Motor neuron (in vitro differentiated cells): Measurements from ENCODE around the gene CCDC88C. TPM values are rescaled to one million over a fixed set of nuclear protein-coding genes. Genes with fewer than 3 reads are reported as not detected.
A peak's percentile ranks its signal among the peaks of the same experiment; 100 is the strongest.
"Not testable (repeated sequence)": the region's sequence is repeated elsewhere in the genome, so short reads cannot be mapped to it uniquely, and the experiment has no call there.

Source experiments
- ATAC-seq, 8 experiments: fragments of 200-7000 bp; cut with Tn5 transposase; replicated peaks in 6 of 8; 2 replicates each; pipeline ENCODE4 v1.8.0; 2021; ENCODE audit warnings: mild to moderate bottlenecking in 8 of 8, moderate library complexity in 8 of 8
- H3K27ac ChIP-seq, 2 donors: fragments of 250-450 bp; sonication (Bioruptor Pico); 2 replicates each; pipeline ENCODE4 v1.9.0; 2021; ENCODE audit warnings: antibody characterized with exemption in 2 of 2, mild to moderate bottlenecking in 2 of 2, moderate library complexity in 1 of 2
- H3K4me1 ChIP-seq, 2 donors: fragments of 250-450 bp; sonication (Bioruptor Pico); replicated peaks in 1 of 2; 2 replicates each; pipeline ENCODE4 v1.6.1; 2021; ENCODE audit warnings: antibody characterized with exemption in 2 of 2, mild to moderate bottlenecking in 2 of 2, moderate library complexity in 1 of 2
- H3K4me3 ChIP-seq, 5 donors: fragments of 250-450 bp; sonication (Bioruptor Pico); 2 replicates each; pipeline ENCODE4 v1.9.0; 2021; ENCODE audit warnings: antibody characterized with exemption in 5 of 5, mild to moderate bottlenecking in 5 of 5, moderate library complexity in 4 of 5
- WGBS, 10 experiments: fragments of 450-650 bp; shearing (Covaris generic); methylation state at CpG; one replicate each; pipeline ENCODE4 v1.0.0; 2022; 5-methylcytosine and 5-hydroxymethylcytosine counted together
- in situ Hi-C, 9 experiments: fragments of 400-800 bp; cut with MboI; loops; one replicate each; pipeline ENCODE4 v1.15.0; 2021; ENCODE audit warnings: low sequenced_read_pairs in 9 of 9, low pct_unique_long_range_greater_than_20kb in 2 of 9; ENCODE audit not compliant: unreplicated experiment in 9 of 9
- total RNA-seq, 8 experiments: library from RNA; unstranded; fragments of 300-600 nt; gene quantifications; 2 replicates each; pipeline versions ENCODE4 v1.2.3 to v1.2.4, GENCODE V29; 2022

CCDC88C gene
- total RNA-seq, 8 experiments from 2014 or later, result 2.6 to 25.2 (median 10.5) TPM

DNA sequence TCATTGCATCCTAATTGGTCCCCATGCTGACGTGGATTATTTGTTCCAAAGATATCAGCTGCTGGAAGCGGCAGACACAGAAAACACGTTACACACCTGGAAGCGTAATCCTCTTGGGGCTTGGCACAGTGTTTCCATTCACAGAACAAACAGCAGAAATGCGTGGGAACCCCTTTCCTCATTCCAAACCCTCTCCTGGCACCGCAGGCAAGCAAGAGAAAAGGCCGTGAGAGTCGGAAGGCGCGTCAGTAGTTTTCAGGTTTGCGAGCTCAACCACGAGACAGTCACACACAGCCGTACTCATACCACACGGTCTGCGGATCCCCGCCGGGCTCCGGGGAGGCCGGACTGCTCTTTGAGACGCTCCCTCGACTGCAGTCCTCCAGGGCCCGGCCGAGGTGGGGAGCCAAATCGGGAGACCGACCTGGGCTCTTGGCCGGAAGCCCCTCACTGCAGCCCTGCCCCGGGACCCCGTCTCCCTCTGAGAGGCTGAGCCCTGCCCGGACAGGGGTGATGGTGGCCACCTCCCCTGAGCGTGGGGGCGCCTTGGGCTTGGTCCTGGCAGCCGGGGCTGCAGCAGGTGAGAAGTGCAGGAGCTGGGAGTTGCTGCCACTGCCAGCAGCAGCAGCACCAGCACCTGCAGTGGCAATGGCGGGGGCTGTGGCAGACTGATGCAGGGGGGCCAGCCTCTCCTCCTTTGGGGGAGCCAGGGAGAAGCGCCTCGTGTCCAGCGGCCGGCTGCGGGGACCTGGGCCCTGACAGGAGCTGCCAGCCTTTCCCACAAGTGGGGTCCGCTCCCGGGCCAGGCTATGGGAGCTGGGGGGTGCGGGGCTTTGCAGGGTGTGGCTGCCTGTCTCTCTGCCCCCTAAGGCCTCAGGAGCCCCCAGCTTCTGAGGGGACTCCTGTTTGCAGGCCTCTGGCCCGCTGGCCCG is 145.0 kb downstream of the CCDC88C start:
- 73 to 92% (median 86%) methylated on average over 1 to 9 of the region's 43 CpGs; no CpG with 5 or more reads in 4 of the 10 experiments for WGBS, 10 experiments
- Histone ChIP-seq H3K4me1 (no peaks in the 10 kb centered on the region), H3K4me3 (no peak overlapping the region), H3K27ac (no peak overlapping the region)
- in situ Hi-C loops, result no loop called here
- ATAC-seq, result no peak

DNA sequence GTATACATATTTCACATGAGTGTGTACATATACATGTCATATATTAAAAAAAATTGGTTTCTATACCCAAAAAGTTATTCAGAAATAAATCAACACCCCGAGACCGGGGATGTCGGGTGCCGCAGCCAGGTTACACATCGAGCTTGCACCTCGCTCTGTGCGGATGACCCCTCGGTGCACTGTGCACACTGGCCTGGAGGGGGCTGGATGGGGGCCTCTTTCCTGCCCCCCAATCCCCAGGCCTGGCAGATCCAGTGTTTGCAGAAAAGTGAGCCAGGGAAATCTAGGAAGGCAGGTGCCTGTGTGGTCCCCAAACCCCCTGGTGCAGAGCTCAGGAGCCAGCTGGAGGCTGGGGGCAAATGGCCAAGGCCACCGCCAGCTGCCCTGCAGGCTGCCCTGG is 146.0 kb downstream of the CCDC88C start:
- Histone ChIP-seq H3K4me3 (no peak overlapping the region), H3K27ac (no peak overlapping the region), H3K4me1 (no peaks in the 10 kb centered on the region)
- 90 to 100% (median 93%) methylated on average over 2 to 8 of the region's 9 CpGs; no CpG with 5 or more reads in 6 of the 10 experiments for WGBS, 10 experiments
- ATAC-seq, result no peak
- in situ Hi-C loops, result no loop called here

GRCh38 chr14:91270619-91271018 is 147.0 kb downstream of the CCDC88C start:
- no peak overlapping the region for H3K27ac ChIP-seq
- H3K4me1 ChIP-seq, result no peaks in the 10 kb centered on the region
- WGBS, 10 experiments, result 83 to 100% (median 100%) methylated on average over 1 to 2 of the region's 8 CpGs; no CpG with 5 or more reads in 7 of the 10 experiments
- no peak overlapping the region for H3K4me3 ChIP-seq
- in situ Hi-C loops, result no loop called here
- ATAC-seq, result no peak

DNA sequence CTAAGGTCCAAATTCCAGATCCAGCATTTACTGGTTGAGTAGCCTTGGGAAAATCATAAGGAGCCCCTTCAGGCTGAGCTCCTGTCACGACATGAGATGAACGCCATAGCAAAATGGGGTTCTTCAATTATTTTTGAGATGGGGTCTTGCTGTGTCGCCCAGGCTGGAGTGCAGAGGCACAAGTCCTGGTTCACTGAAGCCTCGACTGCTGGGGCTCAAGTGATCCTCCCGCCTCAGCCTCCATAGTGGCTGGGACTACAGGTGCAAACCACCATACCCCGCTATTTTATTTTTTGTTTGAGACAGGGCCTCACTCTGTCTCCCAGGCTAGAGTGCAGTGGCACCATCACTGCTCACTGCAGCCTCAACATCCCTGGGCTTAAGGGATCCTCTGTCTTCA is 147.4 kb downstream of the CCDC88C start:
- H3K4me3 ChIP-seq, result no peak overlapping the region
- no peaks in the 10 kb centered on the region for H3K4me1 ChIP-seq
- in situ Hi-C loops, result no loop called here
- 82 to 100% (median 91%) methylated on average over 2 to 5 of the region's 6 CpGs; no CpG with 5 or more reads in 5 of the 10 experiments for WGBS, 10 experiments
- no peak for ATAC-seq
- H3K27ac ChIP-seq, result no peak overlapping the region

GRCh38 chr14:91269076-91269991 is 148.3 kb downstream of the CCDC88C start:
- peak in 3 of 8 experiments; percentile 92 to 93 (median 93) for ATAC-seq
- 15 to 100% (median 72%) methylated on average over 1 to 8 of the region's 24 CpGs for WGBS, 10 experiments
- Histone ChIP-seq H3K4me3 (no peak overlapping the region), H3K4me1 (peaks cover 0 to 3% of the 10 kb centered on the region in 2 donors), H3K27ac (no peak overlapping the region)
- in situ Hi-C loops, result no loop called here

GRCh38 chr14:91267965-91268437 is 149.6 kb downstream of the CCDC88C start:
- in situ Hi-C loops, result no loop called here

DNA sequence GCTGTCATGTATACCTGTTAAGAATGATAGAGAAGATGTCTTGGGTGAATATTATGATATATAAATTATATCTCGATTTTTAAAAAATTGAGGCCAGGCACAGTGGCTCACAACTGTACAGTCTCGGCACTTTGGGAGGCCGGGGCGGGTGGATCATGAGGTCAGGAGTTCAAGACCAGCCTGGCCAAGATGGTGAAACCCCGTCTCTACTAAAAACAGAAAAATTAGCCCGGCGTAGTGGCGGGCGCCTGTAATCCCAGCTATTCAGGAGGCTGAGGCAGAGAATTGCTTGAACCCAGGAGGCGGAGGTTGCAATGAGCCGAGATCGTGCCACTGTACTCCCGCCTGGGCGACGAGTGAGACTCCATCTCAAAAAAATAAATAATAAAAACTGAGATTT is 151.3 kb downstream of the CCDC88C start:
- H3K4me3 ChIP-seq, H3K4me1 ChIP-seq, in situ Hi-C loops, H3K27ac ChIP-seq, ATAC-seq: not testable (repeated sequence)
- 87 to 100% (median 93%) methylated on average over 1 to 14 of the region's 15 CpGs for WGBS, 10 experiments

More at GRCh38 chr14:91267965-91268437, 149.6 kb downstream of the CCDC88C start:
- 86 to 100% (median 93%) methylated on average over 1 to 7 of the region's 7 CpGs for WGBS, 10 experiments
- no peak for ATAC-seq
- Histone ChIP-seq H3K4me3 (no peak overlapping the region), H3K27ac (no peak overlapping the region), H3K4me1 (peaks cover 0 to 5% of the 10 kb centered on the region in 2 donors)

GRCh38 chr14:91265404-91265803 is 152.2 kb downstream of the CCDC88C start:
- H3K4me3 ChIP-seq, result no peak overlapping the region
- 57 to 97% (median 80%) methylated on average over 1 to 6 of the region's 7 CpGs; no CpG with 5 or more reads in 3 of the 10 experiments for WGBS, 10 experiments
- in situ Hi-C loops, result no loop called here
- H3K27ac ChIP-seq, result no peak overlapping the region
- no peak for ATAC-seq
- H3K4me1 ChIP-seq, result peaks cover 0 to 5% of the 10 kb centered on the region in 2 donors

- in situ Hi-C loops, result no loop called here
- 0 to 100% (median 11%) methylated on average over 1 to 25 of the region's 69 CpGs; no CpG with 5 or more reads in 3 of the 10 experiments for WGBS, 10 experiments
- Histone ChIP-seq H3K4me3 (peak overlapping the region; percentile 13 to 23 (median 17)), H3K4me1 (peaks cover 0 to 5% of the 10 kb centered on the region in 2 donors), H3K27ac (no peak overlapping the region)
- ATAC-seq, result peak; percentile 42 to 74 (median 60)
Observed at GRCh38 chr14:91264151-91265150, 153.2 kb downstream of the CCDC88C start.

- WGBS, 10 experiments, result 60 to 100% (median 83%) methylated on average over 1 to 2 of the region's 2 CpGs; no CpG with 5 or more reads in 3 of the 10 experiments
- no peak overlapping the region for H3K27ac ChIP-seq
- in situ Hi-C loops, result no loop called here
- peaks cover 0 to 5% of the 10 kb centered on the region in 2 donors for H3K4me1 ChIP-seq
- no peak overlapping the region for H3K4me3 ChIP-seq
- ATAC-seq, result no peak
Observed at GRCh38 chr14:91263329-91263728, 154.3 kb downstream of the CCDC88C start.

- ATAC-seq, result no peak
- WGBS, 10 experiments, result 70 to 100% (median 98%) methylated on average over 1 to 5 of the region's 11 CpGs; no CpG with 5 or more reads in 2 of the 10 experiments
- H3K4me1 ChIP-seq, result peaks cover 8 to 10% of the 10 kb centered on the region in 2 donors
- no peak overlapping the region for H3K4me3 ChIP-seq
- in situ Hi-C loops, result no loop called here
- no peak overlapping the region for H3K27ac ChIP-seq
Observed at GRCh38 chr14:91261986-91262549, 155.6 kb downstream of the CCDC88C start.
